ENCODE measurements around the gene ROMO1. TPM values are rescaled to one million over a fixed set of nuclear protein-coding genes. Genes with fewer than 3 reads are reported as not detected.
"Not testable (repeated sequence)": the region's sequence is repeated elsewhere in the genome, so short reads cannot be mapped to it uniquely, and the experiment has no call there.

ROMO1 gene
- total RNA-seq, 4 donors from 2014 or later: 146 to 299 (median 212) TPM

- DNase-seq (ENCODE audit: low spot score in 2 of 2): peak in 1 of 2 donors; percentile 55
- H3K9me3 ChIP-seq: no peaks in the 10 kb centered on the region
- peaks cover 48% of the 10 kb centered on the region for H3K36me3 ChIP-seq
- peaks cover 27% of the 10 kb centered on the region for H3K4me1 ChIP-seq
- H3K27me3 ChIP-seq: no peaks in the 10 kb centered on the region
- 80% methylated on average over 12 of the region's 12 CpGs for WGBS
- no peak overlapping the region for H3K4me3 ChIP-seq
- TF ChIP-seq EP300 (IDR thresholded peaks at IDR 0.05) (no peak), CTCF (IDR thresholded peaks at IDR 0.05) (no peak), POLR2AphosphoS5 (IDR thresholded peaks at IDR 0.05) (no peak), POLR2A (IDR thresholded peaks at IDR 0.05) (no peak)
- H3K27ac ChIP-seq: no peak overlapping the region
These were observed 3.0 kb downstream of the ROMO1 start for GRCh38 chr20:35702051-35702823.

- peaks cover 19% of the 10 kb centered on the region for H3K4me1 ChIP-seq
- WGBS: 61% methylated on average over 4 of the region's 4 CpGs
- H3K27me3 ChIP-seq: no peaks in the 10 kb centered on the region
- H3K9me3 ChIP-seq: no peaks in the 10 kb centered on the region
- H3K36me3 ChIP-seq: peaks cover 56% of the 10 kb centered on the region
- TF ChIP-seq POLR2AphosphoS5 (IDR thresholded peaks at IDR 0.05) (no peak), POLR2A (IDR thresholded peaks at IDR 0.05) (no peak), CTCF (IDR thresholded peaks at IDR 0.05) (no peak), EP300 (IDR thresholded peaks at IDR 0.05) (no peak)
- no peak for DNase-seq (ENCODE audit: low spot score in 2 of 2)
- no peak overlapping the region for H3K27ac ChIP-seq
- no peak overlapping the region for H3K4me3 ChIP-seq
These were observed 3.9 kb downstream of the ROMO1 start for GRCh38 chr20:35702824-35703695.

GRCh38 chr20:35704514-35705261 is 5.5 kb downstream of the ROMO1 start:
- Histone ChIP-seq H3K4me3 (no peak overlapping the region), H3K27ac (no peak overlapping the region), H3K27me3 (no peaks in the 10 kb centered on the region), H3K36me3 (peaks cover 70% of the 10 kb centered on the region), H3K4me1 (peaks cover 17% of the 10 kb centered on the region), H3K9me3 (no peaks in the 10 kb centered on the region)
- 85% methylated on average over 5 of the region's 5 CpGs for WGBS
- no peak for DNase-seq (ENCODE audit: low spot score in 2 of 2)
- TF ChIP-seq EP300 (IDR thresholded peaks at IDR 0.05) (no peak), POLR2AphosphoS5 (IDR thresholded peaks at IDR 0.05) (no peak), POLR2A (IDR thresholded peaks at IDR 0.05) (no peak), CTCF (IDR thresholded peaks at IDR 0.05) (no peak)

- Histone ChIP-seq H3K4me1 (peaks cover 11% of the 10 kb centered on the region), H3K36me3 (peaks cover 81% of the 10 kb centered on the region)
- DNase-seq (ENCODE audit: low spot score in 2 of 2); H3K27ac ChIP-seq; H3K27me3 ChIP-seq; H3K4me3 ChIP-seq; H3K9me3 ChIP-seq: not testable (repeated sequence)
- WGBS: 88% methylated on average over 11 of the region's 11 CpGs
These were observed 6.7 kb downstream of the ROMO1 start for GRCh38 chr20:35705894-35706293.

- H3K9me3 ChIP-seq; DNase-seq (ENCODE audit: low spot score in 2 of 2); H3K4me3 ChIP-seq; H3K27me3 ChIP-seq; H3K27ac ChIP-seq: not testable (repeated sequence)
- 87% methylated on average over 17 of the region's 17 CpGs for WGBS
- H3K4me1 ChIP-seq: peaks cover 17% of the 10 kb centered on the region
- H3K36me3 ChIP-seq: peaks cover 91% of the 10 kb centered on the region
These were observed 7.7 kb downstream of the ROMO1 start for GRCh38 chr20:35706591-35707529.

Measured in suprapubic skin (tissue), 4 donors.